Coronary artery (tissue), 2 donors: ENCODE measurements around the gene PLB1.

Experiments used
- DNase-seq: peaks from one replicate; pipeline ENCODE4 v3.0.0-alpha.2; 2017; ENCODE audit warnings: low spot score
- H3K27ac ChIP-seq, 2 donors: fragments of 200-600 bp; sonication (generic); one replicate each; pipeline ENCODE4 v1.5.1; 2016 to 2019
- H3K4me3 ChIP-seq: fragments of 200-600 bp; sonication (generic); 2 replicates; pipeline ENCODE4 v1.5.1; 2016; ENCODE audit warnings: mild to moderate bottlenecking, moderate library complexity
- CTCF ChIP-seq: fragments of 200-600 bp; sonication (generic); IDR thresholded peaks from one replicate; pipeline ENCODE4 v1.5.1; 2019; ENCODE audit warnings: antibody characterized with exemption

The PLB1 gene

GRCh38 chr2:28602136-28602660 is 106.3 kb downstream of the PLB1 start:
- no peak for TF ChIP-seq CTCF
- Histone ChIP-seq H3K27ac (peak overlapping the region in 1 of 2 donors; percentile 69), H3K4me3 (peak overlapping the region; percentile 10)
- no peak for DNase-seq

- no peak for DNase-seq
- peak overlapping the region in 1 of 2 donors; percentile 69 for H3K27ac ChIP-seq
- no peak for TF ChIP-seq CTCF
- peak overlapping the region; percentile 10 for H3K4me3 ChIP-seq
Measured at GRCh38 chr2:28602751-28603639, 107.1 kb downstream of the PLB1 start.

- TF ChIP-seq CTCF, result no peak
- H3K27ac ChIP-seq, result peak overlapping the region in 1 of 2 donors; percentile 63
Measured at GRCh38 chr2:28603821-28604220, 108.0 kb downstream of the PLB1 start.

GRCh38 chr2:28604284-28604843 is 108.5 kb downstream of the PLB1 start:
- no peak for DNase-seq
- no peak for TF ChIP-seq CTCF
- no peak overlapping the region for H3K4me3 ChIP-seq
- H3K27ac ChIP-seq, result no peak overlapping the region

More at GRCh38 chr2:28603821-28604220, 108.0 kb downstream of the PLB1 start:
- H3K4me3 ChIP-seq, result no peak overlapping the region
- DNase-seq, result no peak

GRCh38 chr2:28606986-28607441 is 111.2 kb downstream of the PLB1 start:
- Histone ChIP-seq H3K4me3 (no peak overlapping the region), H3K27ac (peak overlapping the region; percentile 47 to 64)
- no peak for DNase-seq
- TF ChIP-seq CTCF, result no peak

- no peak for TF ChIP-seq CTCF
- Histone ChIP-seq H3K4me3 (no peak overlapping the region), H3K27ac (peak overlapping the region; percentile 47 to 64)
- no peak for DNase-seq
Measured at GRCh38 chr2:28607730-28608499, 112.1 kb downstream of the PLB1 start.
